ENCODE results near the gene NUDC. TPM values are rescaled to one million over a fixed set of nuclear protein-coding genes. Genes with fewer than 3 reads are reported as not detected.

The NUDC gene
- total RNA-seq, 1 donor from 2014 or later = 68.9 TPM

GRCh38 chr1:26960625-26960966 is 39.1 kb downstream of the NUDC start:
- peaks cover 19% of the 10 kb centered on the region for H3K4me1 ChIP-seq
- H3K36me3 ChIP-seq = no peaks in the 10 kb centered on the region
- no peak overlapping the region for H3K27ac ChIP-seq (replicated peaks)
- peak overlapping the region; percentile 69 for H3K4me3 ChIP-seq
- peaks cover 71% of the 10 kb centered on the region for H3K27me3 ChIP-seq (ENCODE audit: low read depth)
- no peak for DNase-seq
- intact Hi-C loops (cut with micrococcal nuclease) = no loop called here
- H3K9me3 ChIP-seq (replicated peaks) = peaks cover 13% of the 10 kb centered on the region
- no peak for TF ChIP-seq CTCF (IDR thresholded peaks at IDR 0.05; ENCODE audit: borderline replicate concordance)

- Histone ChIP-seq H3K27me3 (ENCODE audit: low read depth) (peaks cover 73% of the 10 kb centered on the region), H3K36me3 (no peaks in the 10 kb centered on the region), H3K9me3 (replicated peaks) (peaks cover under 1% of the 10 kb centered on the region), H3K4me1 (peaks cover 19% of the 10 kb centered on the region), H3K27ac (replicated peaks) (no peak overlapping the region), H3K4me3 (no peak overlapping the region)
- DNase-seq = no peak
- TF ChIP-seq CTCF (IDR thresholded peaks at IDR 0.05; ENCODE audit: borderline replicate concordance) = no peak
- intact Hi-C loops (cut with micrococcal nuclease) = no loop called here
These were observed 40.3 kb downstream of the NUDC start for GRCh38 chr1:26961826-26962225.

GRCh38 chr1:26965213-26965612 is 43.7 kb downstream of the NUDC start:
- peaks cover 11% of the 10 kb centered on the region for H3K4me1 ChIP-seq
- no peak for TF ChIP-seq CTCF (IDR thresholded peaks at IDR 0.05; ENCODE audit: borderline replicate concordance)
- DNase-seq = no peak
- H3K9me3 ChIP-seq (replicated peaks) = no peaks in the 10 kb centered on the region
- intact Hi-C loops (cut with micrococcal nuclease) = no loop called here
- peaks cover 66% of the 10 kb centered on the region for H3K27me3 ChIP-seq (ENCODE audit: low read depth)
- H3K36me3 ChIP-seq = no peaks in the 10 kb centered on the region
- no peak overlapping the region for H3K4me3 ChIP-seq
- no peak overlapping the region for H3K27ac ChIP-seq (replicated peaks)

DNA sequence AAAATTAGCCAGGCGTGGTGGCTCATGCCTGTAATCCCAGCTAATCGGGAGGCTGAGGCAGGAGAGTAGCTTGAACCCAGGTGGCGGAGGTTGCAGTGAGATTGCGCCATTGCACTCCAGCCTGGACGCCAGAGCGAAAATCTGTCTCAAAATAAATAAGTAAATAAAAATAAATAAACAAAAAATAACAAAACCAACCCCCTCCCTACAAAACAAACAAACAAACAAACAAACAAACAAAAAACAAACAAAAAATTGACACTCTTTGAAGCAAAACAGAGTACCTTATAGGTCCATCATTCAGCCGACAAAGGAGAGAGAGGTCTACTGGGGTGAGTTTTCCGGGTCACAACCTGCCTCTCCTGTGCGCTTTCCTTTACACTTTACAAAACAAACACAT is 44.1 kb downstream of the NUDC start:
- Histone ChIP-seq H3K27ac (replicated peaks) (no peak overlapping the region), H3K36me3 (no peaks in the 10 kb centered on the region), H3K9me3 (replicated peaks) (no peaks in the 10 kb centered on the region), H3K4me1 (peaks cover 9% of the 10 kb centered on the region), H3K27me3 (ENCODE audit: low read depth) (peaks cover 66% of the 10 kb centered on the region), H3K4me3 (no peak overlapping the region)
- TF ChIP-seq CTCF (IDR thresholded peaks at IDR 0.05; ENCODE audit: borderline replicate concordance) = no peak
- DNase-seq = no peak
- intact Hi-C loops (cut with micrococcal nuclease) = no loop called here

DNA sequence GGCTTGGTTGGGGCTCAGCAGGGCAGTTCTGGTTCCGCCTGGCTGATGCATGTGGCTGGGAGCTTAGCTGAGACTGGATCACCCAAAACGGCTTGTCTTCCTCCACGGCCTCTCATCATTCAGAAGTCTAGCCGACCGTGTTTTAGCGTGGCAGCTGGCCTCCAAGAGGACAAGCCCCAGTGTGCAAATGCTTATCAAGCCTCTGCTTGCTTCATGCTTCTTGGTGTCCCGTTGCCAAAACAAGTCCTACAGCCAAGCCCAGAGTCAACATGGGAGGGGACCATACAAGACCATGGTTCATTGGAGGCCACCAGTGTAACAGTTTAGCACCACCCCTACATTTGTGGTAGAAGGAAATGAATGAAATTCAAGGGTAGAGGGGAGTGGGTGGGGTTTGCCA is 49.3 kb downstream of the NUDC start:
- TF ChIP-seq CTCF (IDR thresholded peaks at IDR 0.05; ENCODE audit: borderline replicate concordance) = no peak
- no peaks in the 10 kb centered on the region for H3K9me3 ChIP-seq (replicated peaks)
- no peak overlapping the region for H3K4me3 ChIP-seq
- peaks cover 45% of the 10 kb centered on the region for H3K27me3 ChIP-seq (ENCODE audit: low read depth)
- H3K36me3 ChIP-seq = no peaks in the 10 kb centered on the region
- H3K4me1 ChIP-seq = no peaks in the 10 kb centered on the region
- intact Hi-C loops (cut with micrococcal nuclease) = no loop called here
- DNase-seq = no peak
- H3K27ac ChIP-seq (replicated peaks) = no peak overlapping the region

GRCh38 chr1:26971590-26971989 is 50.0 kb downstream of the NUDC start:
- intact Hi-C loops (cut with micrococcal nuclease) = no loop called here
- Histone ChIP-seq H3K36me3 (no peaks in the 10 kb centered on the region), H3K27ac (replicated peaks) (no peak overlapping the region), H3K4me1 (no peaks in the 10 kb centered on the region), H3K9me3 (replicated peaks) (no peaks in the 10 kb centered on the region), H3K27me3 (ENCODE audit: low read depth) (peaks cover 38% of the 10 kb centered on the region), H3K4me3 (no peak overlapping the region)
- no peak for TF ChIP-seq CTCF (IDR thresholded peaks at IDR 0.05; ENCODE audit: borderline replicate concordance)
- DNase-seq = no peak
